IMR-90 (cell line): ENCODE measurements around the gene UTP3.

Experiments used
- BHLHE40 ChIP-seq: fragments of 150-350 bp; IDR thresholded peaks from 2 replicates; pipeline ENCODE4 v1.6.1; 2016; ENCODE audit warnings: mild to moderate bottlenecking, low read depth, low read length
- CEBPB ChIP-seq: IDR thresholded peaks from 2 replicates; pipeline ENCODE4 v1.6.1; 2012; ENCODE audit warnings: low read depth, low read length, improper control_type of control experiment
- CTCF ChIP-seq: conservative IDR thresholded peaks from 2 replicates; pipeline ENCODE4 v1.5.1; 2012; ENCODE audit warnings: mild to moderate bottlenecking, low read depth, low read length, improper control_type of control experiment
- ELK1 ChIP-seq: fragments of 150-350 bp; IDR thresholded peaks from 2 replicates; pipeline ENCODE4 v1.6.1; 2016; ENCODE audit warnings: low read depth, mild to moderate bottlenecking, low read length, moderate library complexity, borderline replicate concordance
- FOS ChIP-seq: fragments of 150-350 bp; IDR thresholded peaks from 2 replicates; pipeline ENCODE4 v1.6.1; 2016; ENCODE audit warnings: low read depth, low read length
- MAFK ChIP-seq: IDR thresholded peaks from 2 replicates; pipeline ENCODE4 v1.6.1; 2012; ENCODE audit warnings: low read depth, low read length, improper control_type of control experiment
- MAZ ChIP-seq: IDR thresholded peaks from 2 replicates; pipeline ENCODE4 v1.6.1; 2012; ENCODE audit warnings: low read depth, mild to moderate bottlenecking, low read length, improper control_type of control experiment, moderate library complexity, borderline replicate concordance
- NFE2L2 ChIP-seq: fragments of 150-350 bp; IDR thresholded peaks from 2 replicates; pipeline ENCODE4 v1.6.1; 2016; ENCODE audit warnings: low read depth, mild to moderate bottlenecking, low read length
- POLR2A ChIP-seq: IDR thresholded peaks from 2 replicates; pipeline ENCODE4 v1.6.1; 2012; ENCODE audit warnings: mild to moderate bottlenecking, low read depth, low read length
- RAD21 ChIP-seq: IDR thresholded peaks from 2 replicates; pipeline ENCODE4 v1.6.1; 2012; ENCODE audit warnings: low read length, improper control_type of control experiment
- RCOR1 ChIP-seq: IDR thresholded peaks from 2 replicates; pipeline ENCODE4 v1.6.1; 2012; ENCODE audit warnings: mild to moderate bottlenecking, low read length, improper control_type of control experiment; ENCODE audit not compliant: insufficient replicate concordance
- RFX5 ChIP-seq: IDR thresholded peaks from 2 replicates; pipeline ENCODE4 v1.8.0; 2012; ENCODE audit warnings: low read depth, mild to moderate bottlenecking, low read length, moderate library complexity
- SMC3 ChIP-seq: fragments of 150-350 bp; IDR thresholded peaks from 2 replicates; pipeline ENCODE4 v1.6.1; 2016; ENCODE audit warnings: low read depth, mild to moderate bottlenecking, antibody characterized with exemption, low read length, moderate library complexity
- TF ChIP-seq, protein P1 (sequence below): fragments of 150-350 bp; IDR thresholded peaks from 2 replicates; pipeline ENCODE4 v1.6.1; 2017; ENCODE audit warnings: mild to moderate bottlenecking, antibody characterized with exemption, low read length, low read depth

GRCh38 chr4:70676554-70677090, 11.7 kb upstream of the UTP3 start:
- TF ChIP-seq CTCF (no peak), POLR2A (no peak), ELK1 (no peak), MAZ (no peak), BHLHE40 (no peak), RCOR1 (no peak), NFE2L2 (no peak), MAFK (no peak), RAD21 (no peak), RFX5 (no peak), FOS (no peak), CEBPB (no peak), SMC3 (no peak)
- TF ChIP-seq, protein P1, sequence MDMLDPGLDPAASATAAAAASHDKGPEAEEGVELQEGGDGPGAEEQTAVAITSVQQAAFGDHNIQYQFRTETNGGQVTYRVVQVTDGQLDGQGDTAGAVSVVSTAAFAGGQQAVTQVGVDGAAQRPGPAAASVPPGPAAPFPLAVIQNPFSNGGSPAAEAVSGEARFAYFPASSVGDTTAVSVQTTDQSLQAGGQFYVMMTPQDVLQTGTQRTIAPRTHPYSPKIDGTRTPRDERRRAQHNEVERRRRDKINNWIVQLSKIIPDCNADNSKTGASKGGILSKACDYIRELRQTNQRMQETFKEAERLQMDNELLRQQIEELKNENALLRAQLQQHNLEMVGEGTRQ = no peak
